Mesendoderm (in vitro differentiated cells): Measurements from ENCODE around the gene ZAR1L.

Experiments used
- DNase-seq: peaks from one replicate; pipeline ENCODE4 v3.0.0; 2013
- H2AK5ac ChIP-seq: 2 replicates; pipeline ENCODE4 v1.6.1; 2013; ENCODE audit warnings: low read length, inconsistent platforms
- H2BK120ac ChIP-seq: 2 replicates; pipeline ENCODE4 v1.6.1; 2013; ENCODE audit warnings: low read depth, mild to moderate bottlenecking, low read length, moderate library complexity, mixed read lengths
- H2BK15ac ChIP-seq: replicated peaks from 2 replicates; pipeline ENCODE4 v1.6.1; 2013; ENCODE audit warnings: low read depth, mild to moderate bottlenecking, moderate library complexity
- H2BK5ac ChIP-seq: 2 replicates; pipeline ENCODE4 v1.6.1; 2013; ENCODE audit warnings: low read length, inconsistent platforms
- H3K18ac ChIP-seq: 2 replicates; pipeline ENCODE4 v1.6.1; 2013; ENCODE audit warnings: mild to moderate bottlenecking, low read length, mixed read lengths
- H3K23ac ChIP-seq: one replicate; pipeline ENCODE4 v1.6.1; 2013; ENCODE audit warnings: low read length
- H3K27ac ChIP-seq: 2 replicates; pipeline ENCODE4 v1.5.1; 2013; ENCODE audit warnings: low read depth, mild to moderate bottlenecking, inconsistent platforms, low read length, moderate library complexity
- H3K27me3 ChIP-seq: 2 replicates; pipeline ENCODE4 v1.6.1; 2013; ENCODE audit warnings: low read length, control low read depth, mild to moderate bottlenecking, inconsistent platforms; ENCODE audit not compliant: insufficient read depth, poor library complexity
- H3K36me3 ChIP-seq: 2 replicates; pipeline ENCODE4 v1.6.1; 2013; ENCODE audit warnings: low read length, inconsistent platforms; ENCODE audit not compliant: control insufficient read depth, insufficient read depth
- H3K4ac ChIP-seq: one replicate; pipeline ENCODE4 v1.6.1; 2013; ENCODE audit warnings: low read depth, mild to moderate bottlenecking, low read length, moderate library complexity
- H3K4me1 ChIP-seq: 2 replicates; pipeline ENCODE4 v1.6.1; 2013; ENCODE audit warnings: low read depth, low read length, inconsistent platforms; ENCODE audit not compliant: control insufficient read depth
- H3K4me2 ChIP-seq: 2 replicates; pipeline ENCODE4 v1.6.1; 2013; ENCODE audit warnings: low read length
- H3K4me3 ChIP-seq: 2 replicates; pipeline ENCODE4 v1.5.1; 2013; ENCODE audit warnings: mild to moderate bottlenecking, low read length
- H3K56ac ChIP-seq: one replicate; pipeline ENCODE4 v1.6.1; 2013; ENCODE audit warnings: low read length
- H3K79me1 ChIP-seq: 2 replicates; pipeline ENCODE4 v1.6.1; 2013; ENCODE audit warnings: low read length, inconsistent platforms
- H3K79me2 ChIP-seq: 2 replicates; pipeline ENCODE4 v1.6.1; 2013; ENCODE audit warnings: mild to moderate bottlenecking, low read length; ENCODE audit not compliant: control insufficient read depth, insufficient read depth
- H3K9ac ChIP-seq: 2 replicates; pipeline ENCODE4 v1.6.1; 2013; ENCODE audit warnings: low read length, inconsistent platforms
- H4K5ac ChIP-seq: one replicate; pipeline ENCODE4 v1.6.1; 2013; ENCODE audit warnings: low read length
- H4K8ac ChIP-seq: one replicate; pipeline ENCODE4 v1.6.1; 2013; ENCODE audit warnings: low read depth, mild to moderate bottlenecking, control low read depth, low read length, moderate library complexity
- WGBS: extraction: QIAGEN DNeasy Blood & Tissue Kit; methylation state at CpG from one replicate; pipeline ENCODE4 v1.1.7; 2013; ENCODE audit warnings: low lambda C conversion rate, missing lambda C conversion rate; ENCODE audit not compliant: insufficient coverage; ENCODE audit errors: extremely low coverage; 5-methylcytosine and 5-hydroxymethylcytosine counted together

The ZAR1L gene

DNA sequence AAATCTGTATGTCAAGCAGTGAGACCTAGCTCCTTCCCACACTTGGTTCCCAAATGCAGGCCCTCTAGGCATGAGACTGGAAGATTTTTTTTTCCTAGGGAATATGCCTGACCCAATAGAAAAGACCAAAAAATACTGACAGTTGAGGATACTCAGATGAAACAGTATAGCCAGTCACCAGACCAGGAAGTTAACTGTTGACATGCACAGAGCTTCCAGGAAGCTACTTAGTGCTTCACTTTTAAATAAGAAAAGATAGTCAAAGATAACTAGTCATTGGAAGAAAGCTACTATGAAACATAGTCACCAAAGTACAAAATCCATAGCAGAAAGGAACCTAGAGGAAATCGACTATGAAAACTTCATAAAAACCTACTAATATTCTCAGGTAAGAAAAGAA is 32.5 kb upstream of the ZAR1L start:
- H3K23ac ChIP-seq = no peak overlapping the region
- no peak overlapping the region for H4K8ac ChIP-seq
- no peak overlapping the region for H2AK5ac ChIP-seq
- H3K4me3 ChIP-seq = no peak overlapping the region
- H3K4ac ChIP-seq = no peak overlapping the region
- no peak overlapping the region for H4K5ac ChIP-seq
- no peaks in the 10 kb centered on the region for H3K4me1 ChIP-seq
- no peaks in the 10 kb centered on the region for H3K79me2 ChIP-seq
- no peak overlapping the region for H3K4me2 ChIP-seq
- H2BK120ac ChIP-seq = no peak overlapping the region
- no peak overlapping the region for H3K18ac ChIP-seq
- no peak overlapping the region for H2BK5ac ChIP-seq
- H3K27ac ChIP-seq = no peak overlapping the region
- no peaks in the 10 kb centered on the region for H3K27me3 ChIP-seq
- H3K9ac ChIP-seq = no peak overlapping the region
- no peaks in the 10 kb centered on the region for H3K79me1 ChIP-seq
- H2BK15ac ChIP-seq = no peak overlapping the region
- H3K56ac ChIP-seq = no peak overlapping the region
- no peaks in the 10 kb centered on the region for H3K36me3 ChIP-seq
- no peak for DNase-seq
- no CpG with 5 or more reads among the region's 1 CpG for WGBS

DNA sequence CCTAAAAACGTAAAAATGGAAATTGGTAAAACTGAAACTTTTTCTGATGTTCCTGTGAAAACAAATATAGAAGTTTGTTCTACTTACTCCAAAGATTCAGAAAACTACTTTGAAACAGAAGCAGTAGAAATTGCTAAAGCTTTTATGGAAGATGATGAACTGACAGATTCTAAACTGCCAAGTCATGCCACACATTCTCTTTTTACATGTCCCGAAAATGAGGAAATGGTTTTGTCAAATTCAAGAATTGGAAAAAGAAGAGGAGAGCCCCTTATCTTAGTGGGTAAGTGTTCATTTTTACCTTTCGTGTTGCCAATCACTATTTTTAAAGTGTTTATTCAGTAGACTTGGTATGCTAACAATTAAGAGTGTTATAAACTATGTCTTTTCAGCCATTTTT is 25.8 kb upstream of the ZAR1L start:
- no peak overlapping the region for H3K23ac ChIP-seq
- no peak overlapping the region for H2BK120ac ChIP-seq
- no peak overlapping the region for H3K27ac ChIP-seq
- H2BK15ac ChIP-seq = no peak overlapping the region
- H2AK5ac ChIP-seq = no peak overlapping the region
- no peaks in the 10 kb centered on the region for H3K79me1 ChIP-seq
- no peaks in the 10 kb centered on the region for H3K79me2 ChIP-seq
- no peak overlapping the region for H3K4me2 ChIP-seq
- DNase-seq = no peak
- no peaks in the 10 kb centered on the region for H3K27me3 ChIP-seq
- H3K4ac ChIP-seq = no peak overlapping the region
- no peak overlapping the region for H4K8ac ChIP-seq
- no peak overlapping the region for H3K4me3 ChIP-seq
- H3K9ac ChIP-seq = no peak overlapping the region
- H3K4me1 ChIP-seq = no peaks in the 10 kb centered on the region
- no peak overlapping the region for H3K18ac ChIP-seq
- no peak overlapping the region for H2BK5ac ChIP-seq
- no peak overlapping the region for H3K56ac ChIP-seq
- H3K36me3 ChIP-seq = no peaks in the 10 kb centered on the region
- no CpG with 5 or more reads among the region's 3 CpGs for WGBS
- no peak overlapping the region for H4K5ac ChIP-seq

DNA sequence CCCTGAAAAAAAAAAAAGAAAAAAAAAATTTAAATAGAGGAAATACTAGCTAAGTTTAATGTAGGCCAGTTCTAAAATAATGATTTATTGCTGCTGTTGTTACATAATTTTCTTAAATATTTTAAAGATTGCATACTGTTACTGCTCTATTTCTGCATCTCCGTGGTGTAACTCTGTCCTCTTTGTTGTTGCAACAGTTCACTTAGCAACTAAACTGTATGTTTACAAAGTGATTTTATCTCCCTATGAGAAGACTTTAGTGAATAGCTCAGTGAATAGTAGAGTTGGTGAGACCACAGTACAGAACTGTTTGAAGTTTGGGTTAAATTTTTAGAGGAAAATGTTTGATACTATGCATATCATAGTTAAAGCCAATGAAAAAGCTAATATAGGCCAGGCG is 19.5 kb upstream of the ZAR1L start:
- no peak overlapping the region for H3K4me3 ChIP-seq
- H4K8ac ChIP-seq = no peak overlapping the region
- no peaks in the 10 kb centered on the region for H3K79me2 ChIP-seq
- no peaks in the 10 kb centered on the region for H3K4me1 ChIP-seq
- H2AK5ac ChIP-seq = no peak overlapping the region
- H3K23ac ChIP-seq = no peak overlapping the region
- no peak overlapping the region for H3K9ac ChIP-seq
- WGBS = no CpG with 5 or more reads among the region's 2 CpGs
- no peak overlapping the region for H3K18ac ChIP-seq
- H3K27me3 ChIP-seq = no peaks in the 10 kb centered on the region
- H3K4me2 ChIP-seq = no peak overlapping the region
- H3K4ac ChIP-seq = no peak overlapping the region
- H3K79me1 ChIP-seq = no peaks in the 10 kb centered on the region
- peak; percentile 8 for DNase-seq
- H2BK120ac ChIP-seq = no peak overlapping the region
- no peak overlapping the region for H3K56ac ChIP-seq
- H2BK5ac ChIP-seq = no peak overlapping the region
- no peaks in the 10 kb centered on the region for H3K36me3 ChIP-seq
- H2BK15ac ChIP-seq = no peak overlapping the region
- H3K27ac ChIP-seq = no peak overlapping the region
- no peak overlapping the region for H4K5ac ChIP-seq

DNA sequence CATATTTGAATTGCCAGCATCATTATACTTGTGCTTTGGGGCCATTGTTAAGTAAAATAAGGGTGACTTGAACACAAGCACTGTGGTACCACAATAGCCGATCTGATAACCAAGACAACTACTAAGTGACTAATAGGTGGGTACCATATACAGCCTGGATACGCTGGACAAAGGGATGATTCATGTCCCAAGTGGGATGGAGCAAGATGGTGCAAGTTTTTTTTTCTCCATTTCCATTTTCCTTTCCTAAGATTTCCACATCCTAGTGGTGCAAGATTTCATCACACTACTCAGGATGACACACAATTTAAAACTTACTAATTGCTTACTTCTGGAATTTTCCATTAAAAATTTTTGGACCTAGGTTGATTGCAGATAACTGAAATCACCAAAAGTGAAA is 15.3 kb upstream of the ZAR1L start:
- Histone ChIP-seq H2AK5ac (no peak overlapping the region), H3K9ac (no peak overlapping the region), H2BK5ac (no peak overlapping the region), H4K8ac (no peak overlapping the region), H3K36me3 (no peaks in the 10 kb centered on the region), H3K4me2 (no peak overlapping the region), H4K5ac (no peak overlapping the region), H3K23ac (no peak overlapping the region), H3K56ac (no peak overlapping the region), H3K79me2 (no peaks in the 10 kb centered on the region), H3K27ac (no peak overlapping the region), H2BK120ac (no peak overlapping the region), H3K4ac (no peak overlapping the region), H3K79me1 (no peaks in the 10 kb centered on the region), H3K18ac (no peak overlapping the region), H3K27me3 (no peaks in the 10 kb centered on the region), H3K4me1 (no peaks in the 10 kb centered on the region), H3K4me3 (no peak overlapping the region), H2BK15ac (no peak overlapping the region)
- no peak for DNase-seq
- WGBS = no CpG with 5 or more reads among the region's 2 CpGs

DNA sequence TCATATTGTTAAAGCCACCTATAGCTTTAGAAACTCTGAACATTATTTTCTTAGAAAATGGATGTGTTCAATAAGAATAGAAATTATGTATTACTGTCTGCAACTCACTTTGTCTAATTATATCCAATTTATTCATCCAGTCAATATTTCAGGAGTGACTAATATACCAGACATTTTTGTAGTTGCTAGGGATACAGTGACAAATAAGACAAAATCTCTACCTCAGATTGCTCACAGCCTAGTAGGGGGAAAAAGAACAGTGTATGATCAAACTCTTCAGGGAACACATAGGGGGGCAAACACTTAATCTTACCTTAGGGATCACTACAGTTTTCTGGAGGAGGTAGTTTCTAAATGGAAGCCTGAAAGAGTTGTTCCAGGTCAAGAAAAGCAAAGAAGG is 8.7 kb upstream of the ZAR1L start:
- no peak overlapping the region for H3K4me2 ChIP-seq
- H3K4me1 ChIP-seq = no peaks in the 10 kb centered on the region
- no peak overlapping the region for H3K56ac ChIP-seq
- H4K8ac ChIP-seq = no peak overlapping the region
- H3K79me2 ChIP-seq = no peaks in the 10 kb centered on the region
- no peak overlapping the region for H2AK5ac ChIP-seq
- H3K4me3 ChIP-seq = no peak overlapping the region
- no peak overlapping the region for H2BK120ac ChIP-seq
- H2BK15ac ChIP-seq = no peak overlapping the region
- no peaks in the 10 kb centered on the region for H3K79me1 ChIP-seq
- no peak for DNase-seq
- no peak overlapping the region for H4K5ac ChIP-seq
- no peak overlapping the region for H2BK5ac ChIP-seq
- H3K27ac ChIP-seq = no peak overlapping the region
- no peak overlapping the region for H3K9ac ChIP-seq
- H3K23ac ChIP-seq = no peak overlapping the region
- H3K4ac ChIP-seq = no peak overlapping the region
- H3K36me3 ChIP-seq = no peaks in the 10 kb centered on the region
- H3K18ac ChIP-seq = no peak overlapping the region
- no peaks in the 10 kb centered on the region for H3K27me3 ChIP-seq

DNA sequence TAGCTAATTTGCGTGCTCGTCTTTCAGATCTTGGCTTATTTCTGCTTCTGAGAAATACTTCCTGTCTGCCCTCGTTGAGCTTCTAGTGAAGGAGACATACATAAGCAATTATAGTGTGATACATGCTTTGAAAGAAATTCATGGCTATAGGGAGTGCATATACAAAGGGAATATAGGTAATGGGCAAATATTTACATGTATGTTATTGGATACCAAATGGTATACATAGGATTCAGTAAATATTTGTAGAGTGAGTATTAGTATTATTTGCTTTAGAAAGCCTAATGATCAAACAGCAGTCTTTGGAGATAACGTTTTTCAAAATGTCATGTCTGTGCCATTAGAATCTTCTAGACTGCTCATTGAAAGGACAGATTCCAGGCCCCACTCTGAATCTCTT is 5.4 kb upstream of the ZAR1L start:
- H4K8ac ChIP-seq = no peak overlapping the region
- no peaks in the 10 kb centered on the region for H3K79me1 ChIP-seq
- no peak overlapping the region for H3K56ac ChIP-seq
- no peak overlapping the region for H2BK5ac ChIP-seq
- H3K23ac ChIP-seq = no peak overlapping the region
- H3K18ac ChIP-seq = no peak overlapping the region
- H4K5ac ChIP-seq = no peak overlapping the region
- H3K4me3 ChIP-seq = no peak overlapping the region
- no peak overlapping the region for H3K9ac ChIP-seq
- H2BK120ac ChIP-seq = no peak overlapping the region
- WGBS = no CpG with 5 or more reads among the region's 4 CpGs
- no peaks in the 10 kb centered on the region for H3K27me3 ChIP-seq
- no peak overlapping the region for H3K4me2 ChIP-seq
- DNase-seq = no peak
- H3K4ac ChIP-seq = no peak overlapping the region
- no peak overlapping the region for H2AK5ac ChIP-seq
- H2BK15ac ChIP-seq = no peak overlapping the region
- H3K27ac ChIP-seq = no peak overlapping the region
- no peaks in the 10 kb centered on the region for H3K79me2 ChIP-seq
- no peaks in the 10 kb centered on the region for H3K4me1 ChIP-seq
- no peaks in the 10 kb centered on the region for H3K36me3 ChIP-seq
